Stimulated activated CD4-positive, alpha-beta T cell treated with anti-CD3 and anti-CD28 coated beads, Interleukin-15, amount 100 ng/mL, for 24 hours (primary cell): ENCODE data around the gene TMEM221.
A peak's percentile ranks its signal among the peaks of the same experiment; 100 is the strongest.
"Not testable (repeated sequence)": the region's sequence is repeated elsewhere in the genome, so short reads cannot be mapped to it uniquely, and the experiment has no call there.

ENCODE experiments used
- DNase-seq: peaks from one replicate; pipeline ENCODE4 v3.0.0-alpha.2; 2020

TMEM221 gene

DNA sequence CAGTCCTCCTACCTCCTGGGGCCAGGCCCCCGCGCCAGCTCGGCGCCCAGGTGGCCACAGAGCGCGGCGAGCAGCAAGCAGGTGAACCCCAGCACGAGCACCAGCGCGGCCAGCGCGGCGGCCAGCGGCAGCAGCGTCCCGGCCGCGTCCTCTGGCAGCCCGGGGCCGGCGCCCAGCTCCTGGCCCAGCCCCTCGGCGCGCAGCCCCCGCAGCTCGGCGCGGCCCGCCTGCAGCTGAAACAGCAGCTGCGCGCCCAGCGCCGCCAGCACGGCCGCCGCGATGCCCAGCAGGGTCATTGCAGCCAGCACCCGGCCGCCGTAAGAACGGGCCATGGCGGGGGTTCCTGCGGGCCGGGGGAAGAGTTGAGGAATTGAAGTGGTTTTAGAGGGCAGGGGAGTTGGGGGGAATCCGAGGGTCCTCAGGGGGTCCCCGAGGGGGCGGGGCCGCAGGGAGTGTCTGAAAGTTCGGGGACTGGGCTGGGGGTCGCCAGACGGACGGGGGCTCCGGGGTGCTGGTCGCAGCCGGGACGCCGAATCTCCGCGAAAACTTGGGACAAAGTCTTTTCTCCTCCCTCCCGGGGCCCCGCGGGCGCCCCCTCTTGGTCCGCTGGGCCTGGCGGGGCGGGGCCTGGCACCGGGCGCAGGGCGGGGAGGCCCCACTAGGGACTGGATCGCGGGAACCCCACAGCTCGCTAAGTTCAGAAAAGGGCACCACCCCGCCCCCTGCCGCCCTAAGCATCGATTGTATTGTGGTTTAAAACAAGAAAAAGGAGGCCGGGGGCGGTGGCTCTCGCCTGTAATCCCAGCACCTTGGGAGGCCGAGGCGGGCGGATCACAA lies at the start of gene TMEM221:
TSS of gene TMEM221 (minus strand) at position 538 of the 837 bp plus-strand sequence. CDS start at position 332, 206 bp downstream.
- DNase-seq: peak; percentile 73

DNA sequence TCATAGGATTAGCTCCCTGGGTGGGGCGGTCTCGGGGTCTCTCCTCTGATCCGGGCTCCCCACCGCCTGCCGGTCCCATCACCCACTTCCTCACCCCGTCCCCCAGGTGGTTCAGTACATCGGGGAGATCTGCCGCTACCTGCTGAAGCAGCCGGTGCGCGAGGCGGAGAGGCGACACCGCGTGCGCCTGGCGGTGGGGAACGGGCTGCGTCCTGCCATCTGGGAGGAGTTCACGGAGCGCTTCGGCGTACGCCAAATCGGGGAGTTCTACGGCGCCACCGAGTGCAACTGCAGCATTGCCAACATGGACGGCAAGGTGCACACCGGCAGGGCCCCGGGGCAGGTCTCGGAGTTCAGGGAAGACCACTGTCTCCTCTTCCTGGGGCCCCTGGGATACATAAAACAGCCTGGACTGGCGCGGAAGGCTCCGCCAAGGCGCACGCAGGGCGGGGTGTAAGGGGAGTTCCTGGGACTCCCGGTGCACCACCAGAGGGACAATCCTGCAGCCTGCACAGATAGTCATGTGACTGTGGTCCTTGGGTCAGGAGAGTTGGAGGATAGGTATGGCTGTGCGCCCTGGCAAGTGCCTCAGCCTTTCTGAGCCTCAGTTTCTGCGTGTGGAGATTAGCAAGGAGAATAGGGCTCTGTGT lies 48.8 kb upstream of the TMEM221 start:
- DNase-seq: no peak

DNA sequence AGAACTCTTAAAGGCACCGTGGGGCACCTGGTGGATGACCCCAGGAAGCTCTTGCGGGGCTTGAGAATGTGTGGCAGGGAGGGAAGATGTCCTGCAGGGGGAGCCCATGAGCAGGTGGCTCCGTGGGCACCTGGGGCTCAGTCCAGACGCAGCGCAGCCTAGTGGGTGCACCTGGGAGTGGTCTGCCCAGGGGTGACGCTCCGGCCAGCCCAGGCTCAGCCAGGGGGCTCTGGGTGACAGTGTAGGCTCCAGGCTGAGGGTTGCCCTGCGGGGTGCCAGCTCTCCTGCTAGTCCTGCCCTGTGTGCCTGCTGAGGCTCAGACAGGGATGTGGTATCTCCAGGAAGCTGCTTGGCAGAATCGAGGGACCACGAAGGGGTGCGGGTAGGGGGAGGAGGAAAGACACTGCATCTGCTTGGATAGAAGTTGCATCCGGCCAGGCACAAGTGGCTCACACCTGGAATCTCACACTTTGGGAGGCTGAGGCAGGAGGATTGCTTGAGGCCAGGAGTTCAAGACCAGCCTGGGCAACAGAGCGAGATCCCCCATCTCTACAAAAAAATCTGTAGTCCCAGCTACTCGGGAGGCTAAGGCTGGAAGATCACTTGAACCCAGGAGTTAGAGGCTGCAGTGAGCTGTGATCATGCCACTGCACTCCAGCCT lies 48.0 kb upstream of the TMEM221 start:
- peak; percentile 90 for DNase-seq

DNA sequence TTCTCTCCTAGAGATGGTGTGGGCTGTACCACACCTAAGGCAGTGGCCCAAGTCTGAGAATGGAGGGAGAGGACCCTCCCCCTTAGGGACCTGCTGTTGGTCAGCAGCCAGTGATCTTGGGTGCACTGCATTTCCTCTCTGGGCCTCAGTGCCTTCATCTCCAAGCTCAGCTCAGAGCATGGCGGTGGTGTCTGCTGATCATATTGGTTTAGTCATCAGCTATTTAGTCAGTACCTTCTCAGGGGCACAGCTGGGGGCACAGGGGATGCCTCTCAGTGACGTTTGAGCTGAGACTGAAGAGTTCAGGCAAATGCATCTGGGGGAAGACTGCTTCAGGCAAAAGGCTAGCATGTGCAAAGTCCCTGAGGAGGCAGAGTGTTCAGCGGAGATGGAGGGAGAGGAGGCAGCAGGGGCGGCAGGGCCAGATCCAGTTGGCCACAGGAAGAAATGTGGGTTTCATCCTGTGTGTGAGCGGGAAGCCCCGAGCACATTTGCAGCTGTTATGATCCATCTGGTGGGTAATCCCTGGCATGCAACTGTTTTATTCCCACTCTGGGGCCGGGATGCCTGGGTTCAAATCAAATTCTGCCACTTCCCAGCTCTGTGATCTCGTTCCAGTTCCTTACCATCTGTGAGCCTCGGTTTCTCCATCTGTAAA lies 47.3 kb upstream of the TMEM221 start:
- DNase-seq: no peak

DNA sequence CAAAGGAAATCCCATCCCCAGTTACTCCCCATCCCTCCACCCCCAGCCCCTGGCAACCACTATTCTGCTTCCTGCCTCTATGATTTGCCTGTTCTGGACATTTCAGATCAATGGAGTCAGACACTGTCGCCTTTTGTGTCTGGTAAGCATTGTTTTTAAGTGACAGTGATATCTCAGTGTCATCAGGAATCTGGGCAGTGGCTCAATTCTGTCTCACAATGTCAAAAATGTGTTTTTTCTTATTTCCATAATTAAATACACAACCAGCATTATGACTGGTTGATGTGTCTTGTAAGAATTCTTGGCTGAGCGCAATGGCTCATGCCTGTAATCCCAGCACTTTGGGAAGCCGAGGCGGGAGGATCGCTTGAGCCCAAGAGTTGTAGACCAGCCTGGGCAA lies 42.8 kb upstream of the TMEM221 start:
- DNase-seq: no peak

DNA sequence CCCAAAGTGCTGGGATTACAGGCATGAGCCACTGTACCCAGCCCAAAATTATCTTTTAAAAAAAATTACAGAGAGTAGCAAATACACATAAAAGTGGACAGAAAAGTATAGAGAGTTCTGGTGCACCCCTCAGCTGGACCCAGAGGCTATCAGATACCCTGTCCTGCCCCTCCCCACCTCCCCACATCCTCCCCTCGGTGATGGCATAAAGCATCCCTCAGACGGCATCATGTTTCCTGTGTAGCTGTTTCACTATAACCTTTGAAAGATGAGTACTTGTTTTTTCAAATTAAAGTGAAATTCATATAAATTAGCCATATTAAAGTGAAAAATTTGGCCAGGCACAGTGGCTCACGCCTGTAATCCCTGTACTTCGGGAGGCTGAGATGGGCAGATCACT lies 41.9 kb upstream of the TMEM221 start:
- no peak for DNase-seq

DNA sequence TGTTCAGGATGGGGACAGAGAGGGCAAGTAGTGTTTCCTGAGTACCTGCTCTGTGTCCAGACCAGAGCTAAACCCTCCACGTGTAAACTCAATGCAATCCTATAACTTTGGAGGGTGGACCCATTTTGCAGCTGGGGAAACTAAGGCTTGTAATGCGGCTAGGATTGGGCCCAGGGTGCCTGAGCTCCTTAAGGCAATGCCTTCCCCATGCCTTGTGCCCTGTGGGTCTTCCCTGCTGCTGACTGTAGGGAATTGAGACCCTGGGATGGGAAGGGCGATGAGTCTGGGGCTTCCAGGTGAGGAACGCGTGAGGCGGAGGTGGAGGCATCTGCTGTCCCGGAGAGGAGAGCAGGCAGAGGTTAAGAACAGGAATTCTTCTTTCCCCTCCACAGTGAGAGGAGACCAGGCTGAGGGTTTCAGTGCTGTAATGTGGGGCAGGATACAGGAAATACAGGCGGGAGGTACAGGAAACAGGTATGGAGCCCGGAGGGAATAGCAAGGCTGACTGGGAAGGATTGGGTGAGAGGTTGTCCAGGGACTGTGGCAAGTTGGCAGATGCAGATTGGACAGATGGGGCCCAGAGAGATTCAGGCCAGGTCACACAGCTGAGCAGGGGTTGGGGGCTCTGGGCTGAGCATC lies 41.0 kb upstream of the TMEM221 start:
- DNase-seq: no peak

DNA sequence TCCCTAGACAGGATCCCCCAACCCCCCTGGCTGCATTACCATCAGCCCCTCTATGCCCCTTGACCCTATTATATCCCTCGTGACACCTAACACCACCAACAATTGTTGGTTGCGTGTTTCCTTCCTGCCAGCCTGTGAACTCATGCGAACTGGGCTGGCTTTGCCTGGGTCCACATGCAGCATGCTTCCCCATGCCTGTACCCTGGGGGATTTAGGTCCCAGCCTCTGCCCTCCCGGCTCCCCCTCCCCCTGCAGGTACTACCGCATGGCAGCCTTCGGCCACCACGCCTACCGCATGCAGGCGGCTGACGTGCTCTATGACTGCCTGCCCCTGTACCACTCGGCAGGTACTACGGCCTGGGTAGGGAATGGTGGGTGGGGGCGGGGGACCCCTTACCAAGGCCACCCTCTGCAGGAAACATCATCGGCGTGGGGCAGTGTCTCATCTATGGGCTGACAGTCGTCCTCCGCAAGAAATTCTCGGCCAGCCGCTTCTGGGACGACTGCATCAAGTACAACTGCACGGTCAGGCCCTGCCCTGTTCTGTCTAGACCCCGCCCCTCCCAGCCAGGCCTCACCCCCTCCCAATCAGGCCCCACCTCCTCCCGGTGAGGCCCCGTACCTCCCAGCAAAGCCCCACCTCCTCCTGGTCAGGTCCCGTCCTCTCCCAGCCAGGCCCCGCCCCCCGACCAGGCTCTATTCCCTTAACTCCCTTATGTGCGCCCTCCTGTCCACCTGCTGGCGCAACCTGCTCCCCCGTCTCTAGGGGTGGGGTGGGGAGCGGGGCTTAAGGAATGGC lies 40.3 kb upstream of the TMEM221 start:
- DNase-seq: peak; percentile 92

DNA sequence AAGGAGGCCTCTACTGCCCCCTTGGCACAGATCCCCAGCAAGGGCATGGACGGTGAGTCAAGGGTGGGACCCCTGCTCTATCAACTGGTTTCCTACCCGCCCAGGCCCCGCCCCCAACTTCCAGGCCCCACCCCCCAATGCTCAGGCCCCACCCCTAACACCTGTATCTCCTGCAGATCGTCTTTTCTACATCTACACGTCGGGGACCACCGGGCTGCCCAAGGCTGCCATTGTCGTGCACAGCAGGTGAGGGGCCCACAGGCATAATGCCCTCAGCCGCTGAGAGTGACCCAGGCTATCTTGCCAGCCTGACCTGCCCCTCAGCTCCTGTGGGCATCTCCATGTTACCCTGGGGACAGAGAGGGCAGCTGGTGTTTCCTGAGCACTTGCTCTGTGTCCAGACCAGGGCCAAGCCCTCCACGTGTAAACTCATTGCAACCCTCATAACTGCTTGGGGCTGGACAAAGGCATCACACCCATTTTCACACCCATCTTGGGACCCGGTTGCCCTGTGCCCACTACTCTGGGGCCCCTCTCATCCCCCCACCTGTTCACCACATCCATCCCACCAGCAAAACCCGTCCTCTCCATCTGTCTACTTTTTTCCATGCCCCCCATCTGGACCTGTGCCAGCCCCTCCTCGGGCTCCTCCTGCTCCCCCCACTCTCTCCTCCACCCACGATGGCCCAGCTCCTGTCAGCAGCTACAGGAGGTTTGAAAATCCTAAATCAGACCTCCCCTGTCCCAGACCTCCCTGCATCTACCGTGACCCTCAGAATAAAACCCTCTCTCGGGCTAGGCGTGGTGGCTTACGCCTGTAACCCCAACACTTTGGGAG lies 39.0 kb upstream of the TMEM221 start:
- DNase-seq: no peak

DNA sequence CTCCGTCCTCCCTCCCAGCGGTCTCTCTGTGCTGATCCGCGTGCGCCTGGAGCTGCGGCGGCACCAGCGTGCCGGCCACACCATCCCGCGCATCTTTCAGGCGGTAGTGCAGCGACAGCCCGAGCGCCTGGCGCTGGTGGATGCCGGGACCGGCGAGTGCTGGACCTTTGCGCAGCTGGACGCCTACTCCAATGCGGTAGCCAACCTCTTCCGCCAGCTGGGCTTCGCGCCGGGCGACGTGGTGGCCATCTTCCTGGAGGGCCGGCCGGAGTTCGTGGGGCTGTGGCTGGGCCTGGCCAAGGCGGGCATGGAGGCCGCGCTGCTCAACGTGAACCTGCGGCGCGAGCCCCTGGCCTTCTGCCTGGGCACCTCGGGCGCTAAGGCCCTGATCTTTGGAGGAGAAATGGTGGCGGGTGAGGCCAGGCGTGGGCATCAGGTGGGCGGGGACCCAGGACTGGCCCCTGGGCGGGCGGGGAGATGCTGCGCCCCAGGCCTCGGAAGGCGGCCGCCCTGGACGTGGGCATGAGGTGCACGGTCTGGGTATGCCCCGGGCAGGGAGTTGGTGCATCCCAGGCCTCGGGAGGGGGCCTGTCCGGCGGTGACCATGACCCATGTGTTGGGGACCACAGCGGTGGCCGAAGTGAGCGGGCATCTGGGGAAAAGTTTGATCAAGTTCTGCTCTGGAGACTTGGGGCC lies 38.2 kb upstream of the TMEM221 start:
- DNase-seq: no peak

DNA sequence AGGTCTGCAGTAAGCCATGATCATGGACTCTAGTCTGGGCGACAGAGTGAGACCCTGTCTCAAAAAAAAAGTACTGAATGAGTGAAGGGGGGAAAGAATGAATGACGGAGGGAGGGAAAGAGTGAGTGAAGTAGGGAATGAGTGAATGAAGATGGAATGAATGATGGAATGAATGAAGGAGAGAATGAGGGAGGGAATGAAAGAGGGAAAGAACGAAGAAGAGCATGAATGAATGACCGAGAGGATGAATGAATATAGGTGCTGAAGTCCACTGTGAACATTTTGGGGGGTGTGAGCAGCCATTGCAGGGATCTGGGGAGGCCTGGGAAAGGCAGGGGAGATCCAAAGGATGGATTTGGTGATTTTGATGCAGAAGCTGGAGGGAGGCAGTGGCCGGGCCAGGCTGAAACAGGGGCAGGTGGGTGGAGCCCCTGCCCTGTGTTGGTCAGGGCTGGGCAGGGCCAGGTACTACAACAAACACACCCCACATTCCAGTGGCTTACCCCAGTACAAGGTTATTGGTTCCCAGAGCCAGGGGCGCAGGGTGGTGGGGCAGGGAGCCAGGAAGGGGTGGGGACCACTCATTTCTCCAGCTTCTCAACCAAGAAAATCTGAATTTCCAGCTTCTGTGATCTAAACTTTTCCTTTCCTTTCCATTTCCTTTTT lies 36.2 kb upstream of the TMEM221 start:
- no peak for DNase-seq

DNA sequence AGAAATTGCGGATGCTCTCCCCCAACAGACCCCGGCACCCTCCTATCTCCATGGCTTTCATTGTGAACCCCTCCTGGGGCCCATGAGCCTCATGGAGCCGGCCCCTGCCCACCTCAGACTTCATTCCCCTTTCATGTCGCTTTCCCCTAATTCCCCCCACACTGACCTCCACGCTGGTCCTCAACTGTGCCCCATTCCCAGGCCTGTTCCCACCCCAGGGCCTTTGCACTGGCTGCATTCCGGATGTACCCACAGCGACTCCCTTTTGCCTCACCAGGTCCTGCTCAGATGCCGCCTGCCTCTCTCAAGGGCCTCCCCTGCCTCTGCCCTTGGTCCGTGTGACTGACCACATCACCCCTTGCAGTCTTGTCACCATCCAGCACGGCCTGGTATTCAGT lies 35.1 kb upstream of the TMEM221 start:
- DNase-seq: no peak

DNA sequence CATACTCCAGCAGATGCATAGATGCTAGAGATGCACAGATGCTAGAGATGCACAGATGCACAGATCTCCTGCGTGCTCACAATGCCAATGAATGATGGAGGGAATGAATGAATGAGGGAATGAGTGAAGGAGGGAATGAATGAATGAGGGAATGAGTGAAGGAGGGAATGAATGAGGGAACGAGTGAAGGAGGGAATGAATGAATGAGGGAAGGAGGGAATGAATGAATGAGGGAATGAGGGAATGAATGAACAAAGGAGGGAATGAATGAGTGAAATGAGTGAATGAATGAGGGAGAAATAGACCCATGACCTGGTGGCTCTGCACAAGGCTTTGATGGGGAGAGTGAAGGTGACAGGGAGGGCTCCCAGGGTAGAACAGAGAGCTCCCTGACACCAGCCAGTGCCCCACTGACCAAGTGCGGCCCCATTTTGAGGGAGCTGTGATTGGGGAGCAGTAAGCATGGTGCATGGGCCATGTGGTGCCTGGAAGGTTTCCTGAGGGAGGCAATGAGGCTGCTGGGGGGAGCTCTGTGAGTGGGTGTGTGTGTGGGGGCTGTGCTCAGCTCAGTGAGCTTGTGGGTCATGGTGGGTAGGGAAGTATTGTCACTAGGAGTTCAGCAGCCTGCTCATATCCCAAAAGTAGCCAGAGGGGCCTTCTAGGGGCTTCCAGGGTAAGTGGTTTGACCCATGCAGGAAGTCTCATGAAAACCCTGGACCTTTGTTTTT lies 34.6 kb upstream of the TMEM221 start:
- no peak for DNase-seq

DNA sequence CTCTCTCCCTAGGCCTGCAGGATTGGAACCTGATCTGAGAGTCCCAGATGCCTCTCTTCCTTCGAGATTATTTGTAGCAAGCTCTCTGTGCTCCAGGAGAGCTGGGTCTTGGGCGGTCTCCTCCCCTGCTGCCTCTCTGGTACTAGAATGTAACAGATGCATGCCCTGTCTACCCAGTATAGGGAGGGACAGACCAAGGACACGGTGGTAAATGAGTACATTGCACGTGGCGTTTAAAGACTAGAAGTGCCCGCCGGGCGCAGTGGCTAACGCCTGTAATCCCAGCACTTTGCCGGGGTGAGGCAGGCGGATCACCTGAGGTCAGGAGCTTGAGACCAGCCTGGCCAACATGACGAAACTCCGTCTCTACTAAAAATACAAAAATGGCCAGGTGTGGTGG lies 33.5 kb upstream of the TMEM221 start:
- no peak for DNase-seq

DNA sequence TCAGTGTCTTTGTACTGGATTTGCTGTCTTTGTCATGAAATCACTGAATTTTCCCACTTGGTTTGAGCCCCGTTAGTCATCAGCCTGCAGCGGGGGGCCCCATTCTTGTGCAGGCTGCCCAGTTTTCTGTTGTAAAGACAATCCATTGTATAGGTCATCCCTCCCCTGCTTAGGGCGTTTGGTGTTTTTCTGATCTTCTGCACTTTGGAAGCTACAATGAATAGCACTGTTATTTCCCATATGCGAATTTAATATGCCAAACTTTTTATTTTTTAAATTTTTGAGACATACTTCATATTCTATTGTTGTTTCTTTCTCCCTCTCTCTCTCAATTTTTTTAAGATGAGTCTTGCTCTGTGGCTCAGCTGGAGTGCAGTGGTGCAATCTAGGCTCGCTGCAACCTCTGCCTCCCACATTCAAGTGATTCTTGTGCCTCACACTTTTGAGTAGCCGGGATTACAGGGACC lies 30.9 kb upstream of the TMEM221 start:
- no peak for DNase-seq

DNA sequence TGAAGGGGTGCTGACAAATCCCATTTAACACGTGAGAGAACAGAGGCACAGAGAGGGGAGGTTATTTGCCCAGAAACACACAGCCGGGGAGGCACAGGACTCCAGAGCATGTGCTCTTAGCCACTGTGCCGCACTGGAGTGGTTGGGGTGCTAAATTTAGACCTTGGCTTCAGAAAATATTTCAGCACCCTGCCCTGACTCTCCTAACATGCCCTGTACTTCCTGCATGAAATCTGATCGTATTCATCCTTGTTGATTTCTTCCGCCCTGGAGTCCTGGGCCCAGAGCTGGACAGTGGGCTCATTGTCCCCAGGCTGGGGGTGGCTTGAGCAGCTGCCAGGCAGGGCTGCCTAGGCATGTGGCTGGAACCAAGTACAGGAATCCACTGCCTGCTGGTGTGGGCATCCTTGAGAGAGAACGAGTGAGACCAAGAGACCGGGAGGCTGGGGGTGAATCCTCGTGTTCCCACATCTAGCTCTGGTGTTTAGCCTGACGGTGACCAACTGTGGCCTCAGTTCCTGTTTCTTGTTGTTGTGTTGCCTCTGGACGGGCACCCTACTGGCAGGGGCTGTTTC lies 27.2 kb upstream of the TMEM221 start:
- DNase-seq: no peak

DNA sequence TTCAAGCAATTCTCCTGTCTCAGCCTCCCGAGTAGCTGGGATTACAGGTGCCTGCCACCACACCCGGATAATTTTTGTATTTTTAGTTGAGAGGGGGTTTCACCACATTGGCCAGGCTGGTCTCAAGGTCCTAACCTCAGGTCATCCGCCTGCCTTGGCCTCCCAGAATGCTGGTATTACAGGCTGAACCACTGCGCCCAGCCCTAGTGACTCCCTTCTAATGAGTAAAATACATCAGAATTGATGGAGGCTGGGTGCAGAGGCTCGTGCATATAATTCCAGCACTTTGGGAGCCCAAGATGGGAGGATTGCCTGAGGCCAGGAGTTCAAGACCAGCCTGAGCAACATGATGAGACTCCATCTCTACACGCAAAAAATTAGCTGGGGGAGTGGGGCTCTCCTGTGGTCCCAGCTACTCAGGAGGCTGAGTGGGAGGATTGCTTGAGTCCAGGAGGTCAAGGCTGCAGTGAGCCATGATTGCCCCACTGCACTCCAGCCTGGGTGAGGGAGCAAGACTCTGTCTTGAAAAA lies 26.6 kb upstream of the TMEM221 start:
- not testable (repeated sequence) for DNase-seq

DNA sequence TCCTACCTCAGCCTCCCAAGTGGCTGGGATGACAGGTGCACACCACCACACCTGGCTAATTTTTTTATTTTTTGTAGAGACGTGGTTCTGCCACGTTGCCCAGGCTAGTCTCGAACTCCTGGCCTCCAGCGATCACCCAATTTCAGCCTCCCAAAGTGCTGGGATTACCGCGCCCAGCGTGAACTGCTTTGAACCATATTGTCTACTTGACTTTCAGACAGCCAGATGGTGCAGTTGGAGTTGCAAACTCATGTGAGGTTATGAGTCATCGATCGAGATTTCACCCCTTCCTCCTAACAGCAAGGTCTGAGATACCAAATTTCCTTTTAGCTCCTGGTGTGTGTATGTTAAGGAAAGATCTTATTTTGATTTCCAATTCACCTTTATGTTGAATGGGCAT lies 24.6 kb upstream of the TMEM221 start:
- DNase-seq: peak; percentile 29
